H9 (cell line): Measurements from ENCODE around the gene MAS1. TPM values are rescaled to one million over a fixed set of nuclear protein-coding genes. Genes with fewer than 3 reads are reported as not detected.

Experiments used
- DNase-seq: peaks from one replicate; pipeline ENCODE4 v3.0.0-alpha.2; 2017
- H2AFZ ChIP-seq: one replicate; pipeline ENCODE4 v1.6.1; 2013; ENCODE audit warnings: mild to moderate bottlenecking, low read length, control low read depth, moderate library complexity
- H2AK5ac ChIP-seq: 2 replicates; pipeline ENCODE4 v1.6.1; 2013; ENCODE audit warnings: low read length, control low read depth, mixed read lengths; ENCODE audit not compliant: insufficient read length
- H2BK120ac ChIP-seq: one replicate; pipeline ENCODE4 v1.6.1; 2013; ENCODE audit warnings: low read depth, mild to moderate bottlenecking, low read length, control low read depth, inconsistent platforms; ENCODE audit not compliant: poor library complexity, severe bottlenecking
- H2BK12ac ChIP-seq: 2 replicates; pipeline ENCODE4 v1.6.1; 2013; ENCODE audit warnings: low read length, control low read depth, mixed read lengths, low read depth; ENCODE audit not compliant: insufficient read length
- H2BK15ac ChIP-seq: 2 replicates; pipeline ENCODE4 v1.6.1; 2013; ENCODE audit warnings: low read depth, low read length, control low read depth
- H2BK20ac ChIP-seq: one replicate; pipeline ENCODE4 v1.6.1; 2013; ENCODE audit warnings: low read depth, mild to moderate bottlenecking, low read length, control low read depth, inconsistent platforms; ENCODE audit not compliant: poor library complexity, severe bottlenecking
- H2BK5ac ChIP-seq: 2 replicates; pipeline ENCODE4 v1.6.1; 2013; ENCODE audit warnings: low read length, control low read depth, mixed read lengths; ENCODE audit not compliant: insufficient read length
- H3K14ac ChIP-seq: 2 replicates; pipeline ENCODE4 v1.6.1; 2013; ENCODE audit warnings: low read length, control low read depth; ENCODE audit not compliant: insufficient read depth
- H3K18ac ChIP-seq: 2 replicates; pipeline ENCODE4 v1.6.1; 2013; ENCODE audit warnings: low read depth, mild to moderate bottlenecking, mixed read lengths, low read length, control low read depth; ENCODE audit not compliant: insufficient read length
- H3K23ac ChIP-seq: 2 replicates; pipeline ENCODE4 v1.6.1; 2013; ENCODE audit warnings: low read length, control low read depth, mixed read lengths, low read depth; ENCODE audit not compliant: insufficient read length
- H3K23me2 ChIP-seq: 2 replicates; pipeline ENCODE4 v1.6.1; 2013; ENCODE audit warnings: low read depth, mild to moderate bottlenecking, mixed read lengths, low read length, control low read depth; ENCODE audit not compliant: insufficient read length, poor library complexity, severe bottlenecking
- H3K27ac ChIP-seq: 2 replicates; pipeline ENCODE4 v1.5.1; 2013; ENCODE audit warnings: low read length, control low read depth, mixed read lengths, low read depth; ENCODE audit not compliant: insufficient read length
- H3K27me3 ChIP-seq: 2 replicates; pipeline ENCODE4 v1.6.1; 2013; ENCODE audit warnings: low read length, control low read depth, inconsistent platforms; ENCODE audit not compliant: insufficient read depth
- H3K4ac ChIP-seq: 2 replicates; pipeline ENCODE4 v1.6.1; 2013; ENCODE audit warnings: low read depth, mild to moderate bottlenecking, control low read depth, inconsistent platforms, low read length, moderate library complexity
- H3K4me1 ChIP-seq: 2 replicates; pipeline ENCODE4 v1.6.1; 2013; ENCODE audit warnings: low read length, control low read depth, inconsistent platforms; ENCODE audit not compliant: insufficient read depth
- H3K4me2 ChIP-seq: 2 replicates; pipeline ENCODE4 v1.6.1; 2013; ENCODE audit warnings: low read length, control low read depth, mixed read lengths; ENCODE audit not compliant: insufficient read length, insufficient read depth
- H3K56ac ChIP-seq: 2 replicates; pipeline ENCODE4 v1.6.1; 2013; ENCODE audit warnings: low read depth, mild to moderate bottlenecking, mixed read lengths, low read length, control low read depth; ENCODE audit not compliant: insufficient read length
- H3K79me1 ChIP-seq: 2 replicates; pipeline ENCODE4 v1.6.1; 2013; ENCODE audit warnings: low read depth, mild to moderate bottlenecking, moderate library complexity, low read length, control low read depth, inconsistent platforms; ENCODE audit not compliant: insufficient read depth, poor library complexity, severe bottlenecking
- H3K79me2 ChIP-seq: 2 replicates; pipeline ENCODE4 v1.6.1; 2013; ENCODE audit warnings: low read length, control low read depth, inconsistent platforms; ENCODE audit not compliant: insufficient read depth
- H3K9ac ChIP-seq: 2 replicates; pipeline ENCODE4 v1.6.1; 2013; ENCODE audit warnings: low read length, control low read depth, mixed read lengths; ENCODE audit not compliant: insufficient read length; ENCODE audit errors: extremely low read depth
- H3K9me3 ChIP-seq: one replicate; pipeline ENCODE4 v1.6.1; 2013; ENCODE audit warnings: low read depth, low read length, inconsistent platforms; ENCODE audit not compliant: control insufficient read depth
- H3T11ph ChIP-seq: one replicate; pipeline ENCODE4 v1.6.1; 2013; ENCODE audit warnings: mild to moderate bottlenecking, low read length, control low read depth, inconsistent platforms
- H4K20me1 ChIP-seq: one replicate; pipeline ENCODE4 v1.6.1; 2013; ENCODE audit not compliant: control insufficient read depth, insufficient read length, insufficient read depth
- H4K5ac ChIP-seq: 2 replicates; pipeline ENCODE4 v1.6.1; 2013; ENCODE audit warnings: low read depth, mild to moderate bottlenecking, mixed read lengths, low read length, control low read depth; ENCODE audit not compliant: insufficient read length
- H4K8ac ChIP-seq: replicated peaks from 2 replicates; pipeline ENCODE4 v1.6.1; 2013; ENCODE audit warnings: low read length, control low read depth, mixed read lengths, low read depth; ENCODE audit not compliant: insufficient read length
- H4K91ac ChIP-seq: 2 replicates; pipeline ENCODE4 v1.6.1; 2013; ENCODE audit warnings: low read depth, mild to moderate bottlenecking, moderate library complexity, mixed read lengths, low read length, control low read depth; ENCODE audit not compliant: insufficient read length
- H3K27ac Mint-ChIP-seq, 3 experiments: 2 replicates in 2 of 3; 3 replicates in 1 of 3; pipeline ENCODE4 v1.8.0; 2020 to 2021; ENCODE audit warnings: mixed read lengths in 3 of 3, mild to moderate bottlenecking in 1 of 3, moderate library complexity in 1 of 3
- H3K27me3 Mint-ChIP-seq: 2 replicates; pipeline ENCODE4 v1.8.0; 2021; ENCODE audit warnings: low read depth, mild to moderate bottlenecking, moderate library complexity, mixed read lengths
- H3K36me3 Mint-ChIP-seq, 3 experiments: 2 replicates in 2 of 3; 3 replicates in 1 of 3; pipeline ENCODE4 v1.8.0; 2020 to 2021; ENCODE audit warnings: low read depth in 3 of 3, mixed read lengths in 3 of 3; ENCODE audit not compliant: insufficient read depth in 1 of 3
- H3K4me1 Mint-ChIP-seq, 2 experiments: 2 replicates each; pipeline ENCODE4 v1.8.0; 2020; ENCODE audit warnings: mixed read lengths in 2 of 2
- H3K4me3 Mint-ChIP-seq, 2 experiments: 2 replicates in 1 of 2; 3 replicates in 1 of 2; pipeline ENCODE4 v1.8.0; 2020 to 2021; ENCODE audit warnings: mild to moderate bottlenecking in 2 of 2, mixed read lengths in 2 of 2, moderate library complexity in 1 of 2
- H3K9me3 Mint-ChIP-seq, 2 experiments: 2 replicates in 1 of 2; 3 replicates in 1 of 2; pipeline ENCODE4 v1.8.0; 2020; ENCODE audit warnings: mild to moderate bottlenecking in 2 of 2, mixed read lengths in 2 of 2, moderate library complexity in 1 of 2
- CTCF ChIP-seq: fragments of 200-600 bp; sonication (generic); conservative IDR thresholded peaks from 3 replicates; pipeline ENCODE4 v1.8.0; 2021; ENCODE audit warnings: antibody characterized with exemption, mild to moderate bottlenecking
- WGBS: extraction: QIAGEN DNeasy Blood & Tissue Kit; methylation state at CpG from one replicate; pipeline ENCODE4 v1.1.7; 2013; ENCODE audit warnings: missing lambda C conversion rate, low lambda C conversion rate, mixed read lengths; ENCODE audit not compliant: insufficient read length; ENCODE audit errors: extremely low coverage; 5-methylcytosine and 5-hydroxymethylcytosine counted together
- total RNA-seq: library from RNA; stranded (reverse); gene quantifications from 2 replicates; pipeline ENCODE4 v1.2.1, GENCODE V29; 2021

Gene MAS1
- total RNA-seq, 1 experiment from 2014 or later: 0.02 TPM

- H3K27me3 ChIP-seq: no peaks in the 10 kb centered on the region
- H2BK15ac ChIP-seq: no peak overlapping the region
- Mint-ChIP-seq H3K4me3 (no peak overlapping the region), H3K4me1 (peaks cover 5 to 15% of the 10 kb centered on the region in 2 experiments; a peak in 1 of 4 replicates), H3K9me3 (no peaks in the 10 kb centered on the region), H3K36me3 (no peaks in the 10 kb centered on the region; a peak in 1 of 7 replicates), H3K27ac (no peak overlapping the region), H3K27me3 (peaks cover 8% of the 10 kb centered on the region)
- no peak overlapping the region for H3T11ph ChIP-seq
- no CpG with 5 or more reads among the region's 2 CpGs for WGBS
- H3K4me2 ChIP-seq: no peak overlapping the region
- H2BK5ac ChIP-seq: no peak overlapping the region
- no peak overlapping the region for H3K14ac ChIP-seq
- H3K23ac ChIP-seq: no peak overlapping the region
- H3K79me2 ChIP-seq: no peaks in the 10 kb centered on the region
- H2BK20ac ChIP-seq: no peak overlapping the region
- no peak overlapping the region for H2AK5ac ChIP-seq
- H4K5ac ChIP-seq: no peak overlapping the region
- H2AFZ ChIP-seq: no peak overlapping the region
- no peak for DNase-seq
- no peaks in the 10 kb centered on the region for H3K4me1 ChIP-seq
- H4K20me1 ChIP-seq: no peaks in the 10 kb centered on the region
- no peak overlapping the region for H3K9ac ChIP-seq
- H3K18ac ChIP-seq: no peak overlapping the region
- H3K23me2 ChIP-seq: no peaks in the 10 kb centered on the region
- no peak overlapping the region for H4K8ac ChIP-seq
- H4K91ac ChIP-seq: no peak overlapping the region
- no peak overlapping the region for H2BK12ac ChIP-seq
- H3K56ac ChIP-seq: no peak overlapping the region
- no peaks in the 10 kb centered on the region for H3K79me1 ChIP-seq
- TF ChIP-seq CTCF: no peak
- H3K27ac ChIP-seq: no peak overlapping the region
- no peaks in the 10 kb centered on the region for H3K9me3 ChIP-seq
- no peak overlapping the region for H3K4ac ChIP-seq
- no peak overlapping the region for H2BK120ac ChIP-seq
These were observed 22.6 kb downstream of the MAS1 start for GRCh38 chr6:159913375-159913774.
